NCI-H2171 (cell line): ENCODE measurements around the gene ZNF521.

Experiments used
- DNase-seq: peaks from one replicate; lab custom pipeline; 2025; lab: John Stamatoyannopoulos, UW

ZNF521 gene

GRCh38 chr18:25351777-25352628 lies at the start of gene ZNF521:
TSS of gene ZNF521 (minus strand) at chr18:25352166. CDS start at chr18:25350946, 1,220 bp downstream.
- DNase-seq: peak; percentile 92

GRCh38 chr18:25399554-25399953 lies 47.6 kb upstream of the ZNF521 start:
- DNase-seq: no peak

- DNase-seq: no peak
Measured at GRCh38 chr18:25392192-25392591, 40.2 kb upstream of the ZNF521 start.

- no peak for DNase-seq
Measured at GRCh38 chr18:25373432-25374179, 21.6 kb upstream of the ZNF521 start.

GRCh38 chr18:25370391-25370790 lies 18.4 kb upstream of the ZNF521 start:
- DNase-seq: no peak

- DNase-seq: peak; percentile 68
Measured at GRCh38 chr18:25365242-25365641, 13.3 kb upstream of the ZNF521 start.

GRCh38 chr18:25364732-25365131 lies 12.8 kb upstream of the ZNF521 start:
- no peak for DNase-seq

- DNase-seq: no peak
Measured at GRCh38 chr18:25360301-25360899, 8.4 kb upstream of the ZNF521 start.

GRCh38 chr18:25353080-25353479 lies 1.1 kb upstream of the ZNF521 start:
- DNase-seq: no peak

- no peak for DNase-seq
Measured at GRCh38 chr18:25352629-25353005, 651 bp upstream of the ZNF521 start.

GRCh38 chr18:25351280-25351775 lies 638 bp downstream of the ZNF521 start:
- DNase-seq: no peak

- DNase-seq: no peak
Measured at GRCh38 chr18:25350489-25351251, 1.3 kb downstream of the ZNF521 start.

- no peak for DNase-seq
Measured at GRCh38 chr18:25349926-25350487, 2.0 kb downstream of the ZNF521 start.

GRCh38 chr18:25349131-25349925 lies 2.6 kb downstream of the ZNF521 start:
- DNase-seq: no peak

- DNase-seq: no peak
Measured at GRCh38 chr18:25348386-25349130, 3.4 kb downstream of the ZNF521 start.

- DNase-seq: no peak
Measured at GRCh38 chr18:25346561-25346960, 5.4 kb downstream of the ZNF521 start.

GRCh38 chr18:25345081-25345866 lies 6.7 kb downstream of the ZNF521 start:
- DNase-seq: no peak

- DNase-seq: no peak
Measured at GRCh38 chr18:25341831-25342230, 10.1 kb downstream of the ZNF521 start.

- DNase-seq: no peak
Measured at GRCh38 chr18:25340762-25341161, 11.2 kb downstream of the ZNF521 start.
